ENCODE results near the gene SAMD4A.

DNA sequence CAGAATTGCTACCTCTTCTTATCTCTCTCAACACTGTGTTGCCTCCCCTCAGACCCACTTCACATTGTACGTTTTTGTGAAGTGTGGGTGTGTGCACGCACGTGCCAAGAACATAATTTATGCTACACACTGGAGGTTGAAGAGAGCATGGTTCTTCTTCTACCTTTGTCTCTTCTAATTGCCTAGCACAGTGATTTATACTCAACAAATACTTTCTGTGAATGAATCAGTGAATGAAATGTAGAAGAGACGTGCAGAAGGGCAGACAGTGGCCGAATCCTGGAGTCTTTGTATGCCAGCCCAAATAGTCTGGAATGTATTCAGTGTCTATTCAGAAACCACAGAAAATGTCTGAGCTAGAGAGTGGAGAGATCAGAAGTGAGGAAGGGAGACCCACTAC, 4.6 kb upstream of the SAMD4A start:
- TF ChIP-seq, protein P1, sequence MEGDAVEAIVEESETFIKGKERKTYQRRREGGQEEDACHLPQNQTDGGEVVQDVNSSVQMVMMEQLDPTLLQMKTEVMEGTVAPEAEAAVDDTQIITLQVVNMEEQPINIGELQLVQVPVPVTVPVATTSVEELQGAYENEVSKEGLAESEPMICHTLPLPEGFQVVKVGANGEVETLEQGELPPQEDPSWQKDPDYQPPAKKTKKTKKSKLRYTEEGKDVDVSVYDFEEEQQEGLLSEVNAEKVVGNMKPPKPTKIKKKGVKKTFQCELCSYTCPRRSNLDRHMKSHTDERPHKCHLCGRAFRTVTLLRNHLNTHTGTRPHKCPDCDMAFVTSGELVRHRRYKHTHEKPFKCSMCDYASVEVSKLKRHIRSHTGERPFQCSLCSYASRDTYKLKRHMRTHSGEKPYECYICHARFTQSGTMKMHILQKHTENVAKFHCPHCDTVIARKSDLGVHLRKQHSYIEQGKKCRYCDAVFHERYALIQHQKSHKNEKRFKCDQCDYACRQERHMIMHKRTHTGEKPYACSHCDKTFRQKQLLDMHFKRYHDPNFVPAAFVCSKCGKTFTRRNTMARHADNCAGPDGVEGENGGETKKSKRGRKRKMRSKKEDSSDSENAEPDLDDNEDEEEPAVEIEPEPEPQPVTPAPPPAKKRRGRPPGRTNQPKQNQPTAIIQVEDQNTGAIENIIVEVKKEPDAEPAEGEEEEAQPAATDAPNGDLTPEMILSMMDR (IDR thresholded peaks at IDR 0.05) = no peak
- no peak for TF ChIP-seq POLR2A (IDR thresholded peaks at IDR 0.05)
